Measurements from ENCODE around the gene CREB5. TPM values are rescaled to one million over a fixed set of nuclear protein-coding genes. Genes with fewer than 3 reads are reported as not detected.

Gene CREB5
- polyA plus RNA-seq, 1 donor from 2014 or later: 3.7 TPM

- H3K4me2 ChIP-seq (ENCODE audit: low read length): no peak overlapping the region
- no peak overlapping the region for H2AFZ ChIP-seq (ENCODE audit: low read depth, low read length)
- no peak for TF ChIP-seq EP300 (conservative IDR thresholded peaks at IDR 0.05; ENCODE audit: poor library complexity, severe bottlenecking)
- no peak for TF ChIP-seq TAF1 (IDR thresholded peaks at IDR 0.05; ENCODE audit: low read depth)
- TF ChIP-seq RAD21 (conservative IDR thresholded peaks at IDR 0.05): no peak
- TF ChIP-seq POLR2AphosphoS5 (IDR thresholded peaks at IDR 0.05): no peak
- no peak for TF ChIP-seq MXI1 (conservative IDR thresholded peaks at IDR 0.05; ENCODE audit: poor library complexity, severe bottlenecking)
- TF ChIP-seq EZH2 (IDR thresholded peaks at IDR 0.05; ENCODE audit: borderline replicate concordance, insufficient read depth, low read length, poor library complexity, severe bottlenecking): no peak
- no peak for TF ChIP-seq SMC3 (conservative IDR thresholded peaks at IDR 0.05; ENCODE audit: poor library complexity)
- no peak for TF ChIP-seq REST (IDR thresholded peaks at IDR 0.05; ENCODE audit: borderline replicate concordance)
- no peak overlapping the region for H3K9ac ChIP-seq (ENCODE audit: low read length)
- H4K20me1 ChIP-seq (ENCODE audit: insufficient read depth): no peaks in the 10 kb centered on the region
- H3K9me3 ChIP-seq (ENCODE audit: low read length): no peaks in the 10 kb centered on the region
- no peaks in the 10 kb centered on the region for H3K36me3 ChIP-seq (ENCODE audit: insufficient read depth, low read length)
- peaks cover 5% of the 10 kb centered on the region for H3K27me3 ChIP-seq (ENCODE audit: insufficient read depth, low read depth, low read length)
- no peak overlapping the region for H3K27ac ChIP-seq (ENCODE audit: low read length)
- H3K79me2 ChIP-seq (replicated peaks; ENCODE audit: insufficient read depth, low read length): no peaks in the 10 kb centered on the region
- H3F3A ChIP-seq (ENCODE audit: insufficient read depth, low read length, poor library complexity, severe bottlenecking): no peaks in the 10 kb centered on the region
- no peak overlapping the region for H3K4me3 ChIP-seq (ENCODE audit: low read length)
- no peaks in the 10 kb centered on the region for H3K9me2 ChIP-seq (ENCODE audit: insufficient read depth, low read length)
Observed at GRCh38 chr7:28858206-28858605, 445.9 kb downstream of the CREB5 start.

DNA sequence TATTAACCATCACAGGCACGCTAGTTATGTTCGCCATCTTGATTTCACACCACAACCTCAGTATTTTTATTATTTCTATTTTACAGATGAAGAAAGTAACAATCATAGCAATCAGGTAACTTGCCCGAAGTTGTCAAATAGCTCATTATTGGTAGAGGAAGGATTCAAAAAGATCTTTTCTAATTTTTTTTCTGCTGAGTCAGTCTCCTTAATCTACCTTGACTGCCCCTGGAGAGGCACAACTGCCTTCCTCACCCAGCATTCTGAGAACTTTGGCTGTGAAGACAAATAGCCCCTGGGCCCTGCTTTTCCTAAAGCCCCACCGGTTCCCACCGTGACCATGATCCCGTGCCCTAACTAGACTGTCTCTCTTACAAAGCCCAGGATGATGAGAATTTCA, 446.6 kb downstream of the CREB5 start:
- Histone ChIP-seq H3K27ac (ENCODE audit: low read length) (no peak overlapping the region), H3K9ac (ENCODE audit: low read length) (no peak overlapping the region), H3K9me2 (ENCODE audit: insufficient read depth, low read length) (no peaks in the 10 kb centered on the region), H3K27me3 (ENCODE audit: insufficient read depth, low read depth, low read length) (peaks cover 2% of the 10 kb centered on the region), H2AFZ (ENCODE audit: low read depth, low read length) (no peak overlapping the region), H4K20me1 (ENCODE audit: insufficient read depth) (no peaks in the 10 kb centered on the region), H3K4me3 (ENCODE audit: low read length) (no peak overlapping the region), H3K79me2 (replicated peaks; ENCODE audit: insufficient read depth, low read length) (no peaks in the 10 kb centered on the region), H3K36me3 (ENCODE audit: insufficient read depth, low read length) (no peaks in the 10 kb centered on the region), H3K9me3 (ENCODE audit: low read length) (no peaks in the 10 kb centered on the region), H3K4me2 (ENCODE audit: low read length) (no peak overlapping the region), H3F3A (ENCODE audit: insufficient read depth, low read length, poor library complexity, severe bottlenecking) (no peaks in the 10 kb centered on the region)
- no peak for TF ChIP-seq POLR2AphosphoS5 (IDR thresholded peaks at IDR 0.05)
- TF ChIP-seq REST (IDR thresholded peaks at IDR 0.05; ENCODE audit: borderline replicate concordance): no peak
- TF ChIP-seq EP300 (conservative IDR thresholded peaks at IDR 0.05; ENCODE audit: poor library complexity, severe bottlenecking): no peak
- no peak for TF ChIP-seq SMC3 (conservative IDR thresholded peaks at IDR 0.05; ENCODE audit: poor library complexity)
- no peak for TF ChIP-seq TAF1 (IDR thresholded peaks at IDR 0.05; ENCODE audit: low read depth)
- no peak for TF ChIP-seq EZH2 (IDR thresholded peaks at IDR 0.05; ENCODE audit: borderline replicate concordance, insufficient read depth, low read length, poor library complexity, severe bottlenecking)
